GM12864 (cell line): Measurements from ENCODE around the gene BMP2K.

Source experiments
- DNase-seq: peaks from one replicate; pipeline ENCODE4 v3.0.0-alpha.2; 2011; ENCODE audit warnings: low read depth
- H3K4me3 ChIP-seq: 2 replicates; pipeline ENCODE4 v1.5.1; 2011; ENCODE audit warnings: mild to moderate bottlenecking, low read depth, low read length, control low read depth
- CTCF ChIP-seq: IDR thresholded peaks from 2 replicates; pipeline ENCODE4 v1.5.1; 2011; ENCODE audit warnings: low read depth, mild to moderate bottlenecking, moderate library complexity, low read length, control low read depth, inconsistent platforms; ENCODE audit errors: missing control alignments

The BMP2K gene

DNA sequence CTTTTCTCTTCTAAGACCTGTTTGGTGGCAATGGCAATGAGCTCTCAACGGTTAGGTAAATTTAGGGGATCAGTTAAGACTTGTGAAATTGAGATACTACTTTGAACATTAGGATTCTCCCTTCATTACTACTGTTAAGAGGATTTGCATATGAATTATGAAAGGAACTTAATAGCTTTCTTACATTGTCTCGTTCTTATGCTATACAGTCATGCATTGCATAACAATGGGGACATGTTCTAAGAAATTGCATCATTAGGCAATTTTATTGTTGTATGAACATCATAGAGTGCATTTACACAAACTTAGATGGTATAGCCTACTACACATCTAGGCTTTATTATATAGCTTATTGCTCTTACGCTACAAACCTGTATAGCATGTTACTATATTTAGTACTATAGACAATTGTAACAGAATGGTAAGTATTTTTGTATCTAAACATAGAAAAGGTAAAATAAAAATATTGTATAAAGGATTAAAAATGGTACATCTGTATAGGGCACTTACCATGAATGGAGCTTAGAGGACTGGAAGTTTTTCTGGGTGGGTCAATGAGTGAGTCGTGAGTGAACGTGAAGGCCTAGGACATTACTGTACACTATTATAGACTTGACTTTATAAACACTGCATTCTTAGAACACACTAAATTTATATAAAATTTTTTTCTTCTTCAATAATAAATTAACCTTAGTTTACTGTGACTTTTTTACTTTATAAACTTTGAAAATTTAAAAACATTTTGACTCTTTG is 100.6 kb downstream of the BMP2K start:
- DNase-seq, result no peak
- TF ChIP-seq CTCF, result no peak
- H3K4me3 ChIP-seq, result no peak overlapping the region

DNA sequence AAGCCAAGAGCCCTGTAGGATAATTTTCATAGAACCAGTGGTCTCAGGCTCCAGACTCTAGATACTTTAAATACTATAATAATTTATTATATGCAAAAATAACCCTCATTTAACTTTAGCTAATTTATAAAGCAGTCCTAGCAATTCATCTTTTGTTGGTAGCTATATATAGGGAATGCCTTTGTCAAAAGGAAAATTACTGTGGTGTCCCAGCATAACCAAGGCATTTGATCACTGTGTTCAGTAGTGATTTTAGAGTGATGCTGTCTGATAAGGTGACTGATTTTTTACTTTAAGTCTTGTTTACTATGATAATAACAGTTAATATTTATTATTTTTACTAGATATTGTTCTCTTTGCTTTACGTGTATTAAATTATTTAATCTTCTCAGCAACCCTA is 101.9 kb downstream of the BMP2K start:
- H3K4me3 ChIP-seq, result no peak overlapping the region
- no peak for TF ChIP-seq CTCF
- DNase-seq, result no peak

- no peak for DNase-seq
- no peak for TF ChIP-seq CTCF
Observed at GRCh38 chr4:78880874-78881492, 104.8 kb downstream of the BMP2K start.

GRCh38 chr4:78885598-78885997 is 109.4 kb downstream of the BMP2K start:
- DNase-seq, result no peak
- TF ChIP-seq CTCF, result no peak
- H3K4me3 ChIP-seq, result no peak overlapping the region

More at GRCh38 chr4:78880874-78881492, 104.8 kb downstream of the BMP2K start:
- H3K4me3 ChIP-seq, result no peak overlapping the region

DNA sequence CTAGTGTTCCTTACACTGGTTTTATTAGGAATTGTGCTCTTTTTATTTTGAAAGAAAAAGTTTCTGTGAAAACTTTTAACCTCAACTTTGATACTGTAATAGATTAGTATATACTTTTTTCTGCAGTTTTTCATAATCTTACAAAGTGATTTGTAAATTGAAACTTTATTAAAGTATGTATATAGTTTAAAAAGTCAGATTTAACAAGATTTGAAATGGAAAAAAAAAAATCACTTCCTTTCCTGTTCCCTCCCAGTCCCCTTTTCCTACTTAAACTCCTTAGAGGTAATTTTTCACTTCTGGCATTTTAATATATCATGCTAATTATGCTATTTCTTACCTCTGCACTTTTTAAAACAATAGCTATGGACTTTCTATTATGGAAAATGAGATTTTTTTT is 113.8 kb downstream of the BMP2K start:
- TF ChIP-seq CTCF, result no peak
- H3K4me3 ChIP-seq, result no peak overlapping the region
- no peak for DNase-seq

- DNase-seq, result no peak
- H3K4me3 ChIP-seq, result no peak overlapping the region
- no peak for TF ChIP-seq CTCF
Observed at GRCh38 chr4:78899302-78899701, 123.2 kb downstream of the BMP2K start.

DNA sequence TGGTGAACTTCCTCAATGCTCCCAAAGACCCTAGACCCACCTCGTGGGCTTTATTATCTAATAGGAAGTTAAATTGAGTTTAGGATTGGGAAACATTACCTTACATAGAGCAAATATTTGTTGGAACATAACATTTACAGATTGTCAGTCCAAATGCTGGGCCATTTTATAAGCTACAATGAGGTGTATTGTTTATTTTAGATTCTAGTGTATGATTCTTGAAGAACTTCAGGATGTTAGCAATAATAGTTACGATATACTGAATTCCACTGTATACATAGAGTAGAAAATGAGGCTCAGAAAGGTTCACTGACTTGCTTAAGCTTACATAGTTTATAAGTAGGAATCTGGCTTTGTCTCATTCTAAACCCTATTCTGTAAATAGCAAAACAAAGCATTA is 125.7 kb downstream of the BMP2K start:
- H3K4me3 ChIP-seq, result no peak overlapping the region
- DNase-seq, result no peak
- no peak for TF ChIP-seq CTCF
